Prostate gland (tissue), 2 donors: ENCODE measurements around the gene FGF11. TPM values are rescaled to one million over a fixed set of nuclear protein-coding genes. Genes with fewer than 3 reads are reported as not detected.

Experiments
- DNase-seq: peaks from one replicate; pipeline ENCODE4 v3.0.0-alpha.2; 2019; ENCODE audit warnings: low spot score
- H3K27ac ChIP-seq, 2 donors: fragments of 200-600 bp; sonication (generic); 2 replicates each; pipeline ENCODE4 v1.5.1; 2017 to 2019
- H3K27me3 ChIP-seq: fragments of 200-600 bp; sonication (generic); replicated peaks from 2 replicates; pipeline ENCODE4 v1.5.1; 2019; ENCODE audit not compliant: insufficient read depth
- H3K36me3 ChIP-seq, 2 donors: fragments of 200-600 bp; sonication (generic); 1 replicate in 1 of 2; 2 replicates in 1 of 2; pipeline versions ENCODE4 v1.5.1 to v1.8.1; 2017 to 2019
- H3K4me1 ChIP-seq: fragments of 200-600 bp; sonication (generic); replicated peaks from 2 replicates; pipeline ENCODE4 v1.5.1; 2019
- H3K4me3 ChIP-seq, 2 donors: fragments of 200-600 bp; sonication (generic); 2 replicates each; pipeline ENCODE4 v1.5.1; 2017 to 2019
- H3K9me3 ChIP-seq: fragments of 200-600 bp; sonication (generic); 2 replicates; pipeline ENCODE4 v1.5.1; 2017
- CTCF ChIP-seq, 4 experiments: fragments of 200-600 bp in 2 of 4; fragments of 450-650 bp in 2 of 4; sonication (generic) in 2 of 4; IDR thresholded peaks; 1 replicate in 3 of 4; 2 replicates in 1 of 4; pipeline ENCODE4 v1.5.1; 2016 to 2019; ENCODE audit warnings: antibody characterized with exemption in 4 of 4, mild to moderate bottlenecking in 2 of 4, moderate library complexity in 2 of 4
- POLR2A ChIP-seq: fragments of 450-650 bp; IDR thresholded peaks from one replicate; pipeline ENCODE4 v1.6.1; 2016; ENCODE audit warnings: antibody characterized with exemption, mild to moderate bottlenecking
- POLR2AphosphoS5 ChIP-seq: sonication (generic); formaldehyde crosslinking; IDR thresholded peaks from one replicate; pipeline ENCODE4 v1.6.1; 2017; ENCODE audit warnings: antibody characterized with exemption
- WGBS: methylation state at CpG from one replicate; pipeline ENCODE4 v1.1.5; 2018; 5-methylcytosine and 5-hydroxymethylcytosine counted together
- intact Hi-C: fragments of 100-400 bp; cut with DNase I; formaldehyde crosslinking; loops from one replicate; pipeline ENCODE4 v1.14.2; 2022
- total RNA-seq, 2 donors: library from RNA; depleted of rRNA; stranded (reverse); fragments of >200 nt; gene quantifications; one replicate each; pipeline ENCODE4 v1.1.0, GENCODE V29; 2016

Gene FGF11
- total RNA-seq, 2 donors from 2014 or later, result 1.2 to 4.2 TPM

DNA sequence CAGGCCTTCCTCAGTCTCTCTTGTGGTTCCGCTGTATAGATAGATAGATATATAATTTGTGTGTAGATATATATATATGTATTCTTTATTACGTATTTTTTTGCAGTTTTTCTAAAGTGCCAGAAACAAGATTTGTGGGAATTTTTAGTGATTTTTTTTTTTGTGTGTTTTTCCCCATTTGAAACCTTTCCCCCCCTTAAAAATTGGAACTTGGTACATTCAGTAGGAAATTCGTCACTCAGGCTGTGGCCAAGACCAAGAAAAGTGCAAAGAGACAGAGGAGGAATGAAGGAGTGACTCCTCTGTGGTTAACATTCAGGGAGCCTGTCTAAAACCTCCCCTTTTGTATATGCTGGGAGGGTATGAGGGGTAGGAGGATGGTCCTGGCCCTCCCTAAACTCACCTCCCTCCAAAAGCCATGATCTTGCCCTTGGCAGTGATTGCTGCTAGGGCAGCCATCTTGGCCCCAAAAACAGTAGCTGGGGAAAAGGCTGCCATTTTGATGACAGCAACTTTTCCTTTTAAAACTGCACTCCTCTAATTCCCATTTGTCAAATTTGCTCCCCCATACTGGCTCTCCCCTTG, 20.7 kb downstream of the FGF11 start:
- intact Hi-C loops, result no loop called here
- Histone ChIP-seq H3K4me3 (no peak overlapping the region), H3K27ac (no peak overlapping the region), H3K27me3 (no peaks in the 10 kb centered on the region), H3K4me1 (no peaks in the 10 kb centered on the region), H3K36me3 (peaks cover 0 to 5% of the 10 kb centered on the region in 2 donors), H3K9me3 (no peaks in the 10 kb centered on the region)
- TF ChIP-seq CTCF (IDR thresholded peaks at IDR 0.05) (no peak), POLR2AphosphoS5 (no peak), POLR2A (no peak)
- WGBS, result 73% methylated on average over 3 of the region's 3 CpGs
- no peak for DNase-seq

DNA sequence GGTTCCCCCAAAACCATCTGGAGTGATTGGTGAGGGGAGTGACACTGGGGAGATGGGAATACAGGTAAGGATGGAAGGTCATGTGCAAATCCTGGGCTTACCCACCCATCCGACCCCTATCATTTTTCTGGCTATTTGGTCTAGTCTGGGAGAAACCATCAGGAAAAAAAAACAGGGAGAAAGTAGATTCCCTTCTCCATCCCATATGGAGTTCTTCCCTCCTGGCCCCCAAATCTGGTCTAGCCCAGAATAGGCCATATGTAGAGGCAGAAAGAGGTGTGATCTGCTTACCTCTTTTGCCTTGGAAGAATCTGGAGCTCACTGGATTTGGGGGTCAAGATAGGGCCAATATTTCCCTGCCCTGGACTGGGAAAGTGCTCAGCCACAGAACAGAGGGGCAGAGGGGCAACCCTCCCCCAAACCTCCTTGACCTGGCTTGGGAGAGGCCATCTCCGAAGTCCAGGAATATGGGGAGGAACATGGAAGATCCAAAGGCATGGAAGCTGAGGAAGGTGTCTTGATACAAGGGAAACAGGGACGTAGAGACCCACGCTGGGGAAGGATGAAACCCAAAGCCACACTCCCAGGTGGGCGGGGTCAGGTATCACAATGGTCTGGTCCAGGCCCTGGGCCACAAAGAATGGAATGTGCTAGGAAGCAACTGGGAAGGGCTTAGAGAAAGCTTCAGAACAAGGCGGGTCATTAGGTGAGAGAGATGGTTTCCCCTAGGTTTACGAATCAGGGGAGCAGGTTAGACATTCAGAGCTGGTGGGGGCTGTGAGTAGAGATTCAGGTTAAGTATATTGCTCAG, 21.7 kb downstream of the FGF11 start:
- no peak for TF ChIP-seq POLR2AphosphoS5
- TF ChIP-seq CTCF (IDR thresholded peaks at IDR 0.05), result no peak
- TF ChIP-seq POLR2A, result no peak
- WGBS, result 90% methylated on average over 7 of the region's 7 CpGs
- Histone ChIP-seq H3K27me3 (no peaks in the 10 kb centered on the region), H3K4me3 (no peak overlapping the region), H3K27ac (no peak overlapping the region), H3K4me1 (no peaks in the 10 kb centered on the region), H3K36me3 (peaks cover 0 to 5% of the 10 kb centered on the region in 2 donors), H3K9me3 (no peaks in the 10 kb centered on the region)
- DNase-seq, result no peak
- intact Hi-C loops, result no loop called here

DNA sequence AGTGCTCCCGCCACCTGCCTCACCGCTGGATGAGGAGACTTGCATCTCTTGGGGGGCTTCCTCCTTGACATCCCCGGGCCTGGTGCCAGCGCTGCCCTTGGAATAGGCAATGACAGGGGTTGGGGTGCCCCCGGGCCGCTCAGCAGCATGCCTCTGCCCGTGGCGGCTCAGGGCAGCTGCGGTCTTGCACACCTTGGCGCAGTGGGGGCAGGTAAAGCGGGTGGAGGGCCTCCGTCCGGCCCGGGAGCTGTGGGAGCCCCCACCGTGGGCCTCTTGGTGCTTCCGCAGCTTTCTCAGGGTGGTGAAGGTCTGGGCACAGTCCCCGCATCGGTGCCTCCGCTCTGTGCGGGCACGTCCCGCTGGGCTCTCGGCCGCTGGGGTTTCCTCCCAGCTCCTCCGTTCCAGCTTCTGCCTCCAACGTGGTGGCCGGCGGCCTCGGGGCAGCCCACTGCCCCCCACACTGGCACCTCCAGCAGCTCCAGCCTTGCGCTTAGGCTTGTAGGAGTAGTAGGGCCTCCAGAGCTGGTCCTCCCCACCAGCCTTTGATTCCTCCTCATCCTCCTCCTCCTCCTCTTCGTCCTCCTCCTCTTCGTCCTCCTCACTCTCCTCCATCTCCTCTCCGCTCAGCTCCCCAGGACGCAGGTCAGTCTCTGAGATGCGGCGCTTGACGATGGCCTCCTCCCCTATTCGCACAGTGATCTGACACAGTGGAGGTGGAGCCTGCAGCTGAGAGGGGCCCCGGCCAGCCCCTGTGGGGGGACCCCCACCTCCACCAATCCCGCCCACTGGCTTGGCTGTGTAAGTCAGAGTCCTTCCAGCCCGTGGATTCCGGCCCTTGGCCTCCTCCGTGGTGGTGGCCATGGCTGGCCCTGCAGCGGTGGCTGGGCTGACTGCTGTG, 23.4 kb downstream of the FGF11 start:
- H3K4me3 ChIP-seq, result no peak overlapping the region
- H3K36me3 ChIP-seq, result peaks cover 4 to 5% of the 10 kb centered on the region in 2 donors
- H3K27me3 ChIP-seq, result no peaks in the 10 kb centered on the region
- intact Hi-C loops, result no loop called here
- H3K27ac ChIP-seq, result no peak overlapping the region
- TF ChIP-seq POLR2A (no peak), POLR2AphosphoS5 (no peak), CTCF (IDR thresholded peaks at IDR 0.05) (no peak)
- no peaks in the 10 kb centered on the region for H3K4me1 ChIP-seq
- DNase-seq, result no peak
- H3K9me3 ChIP-seq, result no peaks in the 10 kb centered on the region
- 87% methylated on average over 43 of the region's 44 CpGs for WGBS

GRCh38 chr17:7463372-7463846, 24.1 kb downstream of the FGF11 start:
- DNase-seq, result no peak
- intact Hi-C loops, result no loop called here
- peaks cover 4 to 5% of the 10 kb centered on the region in 2 donors for H3K36me3 ChIP-seq
- H3K4me3 ChIP-seq, result no peak overlapping the region
- 85% methylated on average over 14 of the region's 14 CpGs for WGBS
- no peak for TF ChIP-seq POLR2AphosphoS5
- no peak for TF ChIP-seq POLR2A
- TF ChIP-seq CTCF (IDR thresholded peaks at IDR 0.05), result no peak
- H3K4me1 ChIP-seq, result no peaks in the 10 kb centered on the region
- H3K27me3 ChIP-seq, result no peaks in the 10 kb centered on the region
- no peak overlapping the region for H3K27ac ChIP-seq
- H3K9me3 ChIP-seq, result no peaks in the 10 kb centered on the region
